GM13976 (cell line): ENCODE results near the gene PPP1R14C.

Experiments
- DNase-seq: peaks from one replicate; pipeline ENCODE4 v3.0.0; 2012; ENCODE audit warnings: low spot score
- in situ Hi-C: fragments of 300-500 bp; cut with MboI; formaldehyde crosslinking; loops from one replicate; pipeline ENCODE4 v1.12.0; 2022; ENCODE audit warnings: low sequenced_read_pairs, mixed read lengths, inconsistent platforms; ENCODE audit not compliant: unreplicated experiment
- TF ChIP-seq, protein P1 (sequence below): IDR thresholded peaks from 2 replicates; pipeline ENCODE4 v1.5.1; 2012; ENCODE audit warnings: borderline replicate concordance, mild to moderate bottlenecking; ENCODE audit not compliant: insufficient read depth; ENCODE audit errors: extremely low read depth, missing control alignments, control extremely low read depth

The PPP1R14C gene

DNA sequence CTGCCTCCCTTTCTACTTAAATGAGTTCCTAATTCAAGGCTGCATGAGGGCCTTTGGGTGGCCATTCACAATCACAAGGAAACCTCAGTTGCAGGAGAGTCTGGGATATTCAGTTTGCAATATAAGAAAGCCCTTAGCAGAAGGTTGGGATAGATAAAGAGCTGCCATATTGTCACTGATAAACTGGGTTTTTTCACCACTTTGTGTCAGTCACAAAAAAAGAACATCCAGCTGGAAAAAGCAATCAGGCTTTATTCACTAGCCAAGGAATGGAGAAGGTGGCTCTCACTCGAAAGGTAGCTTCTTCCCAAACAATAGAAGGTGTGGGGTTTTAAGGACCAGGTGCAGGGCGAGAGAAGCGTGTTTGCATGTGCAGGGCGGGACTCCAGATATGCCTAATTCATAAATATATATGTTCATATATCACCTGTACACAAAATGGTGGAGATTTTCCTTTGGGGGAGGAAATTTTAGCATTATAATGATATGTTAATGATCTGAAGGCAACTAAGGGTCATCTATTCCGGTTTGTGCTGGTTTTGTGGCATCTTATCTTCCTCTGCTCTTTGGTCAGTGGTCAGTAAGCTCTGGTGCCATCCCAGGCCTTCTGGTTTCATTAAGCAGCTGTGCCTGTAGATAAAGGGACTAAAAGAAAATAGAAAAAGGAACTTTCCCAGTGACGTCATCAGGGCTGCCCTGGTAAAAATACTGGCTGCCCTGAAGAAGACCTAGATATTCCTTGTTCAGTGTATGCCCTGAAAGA is 128.8 kb downstream of the PPP1R14C start:
- DNase-seq, result no peak
- in situ Hi-C loops, result no loop called here
- TF ChIP-seq, protein P1, sequence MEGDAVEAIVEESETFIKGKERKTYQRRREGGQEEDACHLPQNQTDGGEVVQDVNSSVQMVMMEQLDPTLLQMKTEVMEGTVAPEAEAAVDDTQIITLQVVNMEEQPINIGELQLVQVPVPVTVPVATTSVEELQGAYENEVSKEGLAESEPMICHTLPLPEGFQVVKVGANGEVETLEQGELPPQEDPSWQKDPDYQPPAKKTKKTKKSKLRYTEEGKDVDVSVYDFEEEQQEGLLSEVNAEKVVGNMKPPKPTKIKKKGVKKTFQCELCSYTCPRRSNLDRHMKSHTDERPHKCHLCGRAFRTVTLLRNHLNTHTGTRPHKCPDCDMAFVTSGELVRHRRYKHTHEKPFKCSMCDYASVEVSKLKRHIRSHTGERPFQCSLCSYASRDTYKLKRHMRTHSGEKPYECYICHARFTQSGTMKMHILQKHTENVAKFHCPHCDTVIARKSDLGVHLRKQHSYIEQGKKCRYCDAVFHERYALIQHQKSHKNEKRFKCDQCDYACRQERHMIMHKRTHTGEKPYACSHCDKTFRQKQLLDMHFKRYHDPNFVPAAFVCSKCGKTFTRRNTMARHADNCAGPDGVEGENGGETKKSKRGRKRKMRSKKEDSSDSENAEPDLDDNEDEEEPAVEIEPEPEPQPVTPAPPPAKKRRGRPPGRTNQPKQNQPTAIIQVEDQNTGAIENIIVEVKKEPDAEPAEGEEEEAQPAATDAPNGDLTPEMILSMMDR, result no peak

DNA sequence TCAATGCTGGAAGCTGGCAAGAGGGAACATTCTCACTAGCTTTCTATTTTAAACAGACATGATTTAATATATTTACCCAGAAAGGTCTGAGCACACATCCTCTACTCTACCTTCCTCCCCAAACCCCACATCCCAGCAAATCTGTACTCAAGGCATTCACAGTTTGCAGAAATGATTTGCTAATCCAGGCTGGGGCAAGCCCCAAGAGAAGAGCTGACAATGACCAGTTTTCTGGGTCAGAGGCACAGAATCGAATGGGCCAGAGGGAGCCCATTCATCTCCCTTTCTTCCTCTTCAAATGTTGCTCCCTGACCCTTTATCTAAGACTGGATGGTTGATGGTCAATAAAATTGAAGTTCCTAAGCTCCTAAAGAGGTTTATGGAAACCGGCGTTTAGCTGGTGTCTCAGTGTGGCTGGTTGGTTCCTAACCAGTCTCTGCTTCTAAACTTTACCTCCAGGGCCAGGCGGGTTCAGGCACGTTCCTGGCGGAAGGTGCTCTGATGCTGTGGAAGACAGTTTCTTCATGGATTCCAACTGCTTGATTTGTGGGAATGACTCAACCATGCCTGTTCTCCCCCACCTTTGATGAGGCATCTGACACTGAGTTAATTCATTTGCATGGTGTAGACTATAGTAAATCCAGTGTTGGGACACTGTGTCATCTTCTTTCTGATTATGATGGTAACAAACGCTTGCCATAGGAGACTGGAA is 129.6 kb downstream of the PPP1R14C start:
- TF ChIP-seq, protein P1, result no peak
- in situ Hi-C loops, result no loop called here
- no peak for DNase-seq

GRCh38 chr6:150272976-150273315 is 130.1 kb downstream of the PPP1R14C start:
- no peak for DNase-seq
- in situ Hi-C loops, result no loop called here
- TF ChIP-seq, protein P1, result no peak

DNA sequence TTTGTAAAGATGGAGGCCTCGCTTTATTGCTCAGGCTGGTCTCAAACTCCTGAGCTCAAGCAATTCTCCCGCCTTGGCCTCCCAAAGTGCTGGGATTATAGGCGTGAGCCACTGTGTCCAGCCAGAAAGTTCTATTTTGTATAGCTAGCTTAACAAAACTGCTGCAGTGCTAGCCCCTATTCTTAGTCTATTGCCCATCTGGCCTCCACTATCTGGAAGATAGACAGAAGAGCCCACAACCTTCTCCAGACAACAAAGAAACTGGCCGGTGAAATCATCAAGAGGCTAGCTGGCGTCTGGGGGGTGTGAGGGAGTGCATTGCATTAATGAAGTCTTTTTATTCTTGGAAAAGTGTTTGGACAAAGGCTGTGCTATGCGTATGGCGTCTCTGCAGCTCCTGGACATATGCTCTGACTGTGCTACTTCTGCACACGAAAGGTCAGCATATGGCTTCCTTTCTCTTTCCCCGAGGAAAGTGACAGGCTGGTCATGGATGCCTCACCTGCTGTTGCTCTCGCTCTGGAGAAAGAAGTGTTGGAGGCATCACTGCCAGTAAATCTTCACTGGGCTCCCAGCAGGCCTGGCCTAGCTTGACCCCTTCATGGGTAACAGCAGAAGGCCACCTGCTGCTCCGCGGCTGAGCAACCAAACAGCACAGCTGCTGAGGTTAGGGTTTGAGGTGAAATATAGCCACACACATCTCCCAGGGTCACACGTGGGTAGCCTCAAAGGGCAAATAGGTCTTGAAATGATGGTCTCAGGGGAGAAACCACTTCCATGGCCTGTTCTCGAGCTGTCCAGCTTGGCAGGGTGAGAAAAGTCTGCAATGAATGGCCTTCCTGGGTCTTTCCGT is 130.8 kb downstream of the PPP1R14C start:
- in situ Hi-C loops, result no loop called here
- TF ChIP-seq, protein P1, result no peak
- DNase-seq, result no peak

- in situ Hi-C loops, result no loop called here
- TF ChIP-seq, protein P1, result no peak
- DNase-seq, result no peak
Observed at GRCh38 chr6:150275489-150275888, 132.6 kb downstream of the PPP1R14C start.

DNA sequence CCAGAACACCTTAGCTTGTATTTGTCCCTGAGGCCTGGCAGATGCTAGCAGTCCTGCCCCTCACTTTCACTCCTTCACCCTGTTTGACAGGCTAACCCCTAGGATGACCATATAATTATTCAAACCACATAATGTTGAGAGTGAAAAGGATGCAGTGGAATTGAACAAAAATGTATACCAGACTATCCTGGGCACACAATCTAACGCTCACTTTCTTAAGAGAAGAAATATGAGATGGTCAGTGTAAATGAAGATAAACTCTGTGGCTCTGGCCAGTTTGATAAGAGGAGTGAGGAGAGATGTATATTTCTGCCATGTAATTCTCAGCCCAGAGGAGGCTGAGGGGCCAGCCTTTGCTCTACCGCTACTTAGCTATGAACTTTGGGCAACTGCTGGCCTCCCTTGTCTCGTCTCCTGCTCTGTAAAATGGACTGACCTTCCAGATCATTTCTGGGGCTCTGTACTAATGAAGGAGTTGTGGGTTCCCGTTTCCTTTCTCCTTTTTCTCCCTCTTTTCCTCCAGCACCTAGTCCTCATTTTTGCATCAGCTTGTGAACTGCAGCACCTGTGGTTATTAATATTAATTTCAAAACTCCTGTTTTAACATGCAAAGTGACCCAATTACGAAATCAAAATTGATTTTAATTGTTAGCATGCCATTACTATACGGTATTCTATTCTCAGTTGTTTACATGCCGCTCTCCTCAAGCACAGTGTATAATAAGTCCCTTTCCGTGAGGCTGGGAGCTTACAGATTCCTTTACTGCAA is 133.5 kb downstream of the PPP1R14C start:
- TF ChIP-seq, protein P1, result no peak
- in situ Hi-C loops, result no loop called here
- DNase-seq, result no peak
